IMR-90 (cell line): ENCODE data around the gene TM4SF4. TPM values are rescaled to one million over a fixed set of nuclear protein-coding genes. Genes with fewer than 3 reads are reported as not detected.

Source experiments
- ATAC-seq: fragments of 200-7000 bp; cut with Tn5 transposase; 2 replicates; pipeline ENCODE4 v1.9.1; 2020; ENCODE audit warnings: low read depth, mild to moderate bottlenecking, moderate library complexity
- BruUV-seq: library from RNA; stranded (reverse); fragments of 400-500 nt; replicated peaks from 2 replicates; lab custom pipeline; 2021; lab: Mats Ljungman, UMichigan
- CTCF ChIA-PET: fragments of 300-600 bp; formaldehyde crosslinking; extraction: SDS; loops from one replicate; lab custom pipeline; 2021; ENCODE audit warnings: antibody characterized with exemption; lab: Yijun Ruan, JAX
- POLR2A ChIA-PET: fragments of 300-600 bp; sonication (Branson Sonifier 250); formaldehyde crosslinking; loops from one replicate; lab custom pipeline; 2022; ENCODE audit warnings: antibody characterized with exemption; ENCODE audit not compliant: unreplicated experiment; lab: Charles Lee
- DNase-seq: peaks from one replicate; pipeline ENCODE4 v3.0.0; 2013
- H2AFZ ChIP-seq: replicated peaks from 2 replicates; pipeline ENCODE3; 2013; ENCODE audit warnings: low read length, mild to moderate bottlenecking; ENCODE audit not compliant: poor library complexity
- H2AK5ac ChIP-seq: 2 replicates; pipeline ENCODE4 v1.6.1; 2013; ENCODE audit warnings: low read depth, low read length, inconsistent platforms
- H2AK9ac ChIP-seq: replicated peaks from 2 replicates; pipeline ENCODE3; 2013; ENCODE audit warnings: mild to moderate bottlenecking, low read depth, low read length, moderate library complexity; ENCODE audit not compliant: poor library complexity
- H2BK120ac ChIP-seq: 2 replicates; pipeline ENCODE4 v1.6.1; 2013; ENCODE audit warnings: low read depth, low read length, inconsistent platforms
- H2BK15ac ChIP-seq: 3 replicates; pipeline ENCODE4 v1.6.1; 2013; ENCODE audit warnings: low read depth, low read length, inconsistent platforms
- H2BK20ac ChIP-seq: 2 replicates; pipeline ENCODE4 v1.6.1; 2013; ENCODE audit warnings: low read depth, mild to moderate bottlenecking, inconsistent platforms, low read length, moderate library complexity
- H2BK5ac ChIP-seq: 2 replicates; pipeline ENCODE4 v1.6.1; 2013; ENCODE audit warnings: mild to moderate bottlenecking, low read depth, low read length, inconsistent platforms; ENCODE audit not compliant: poor library complexity, severe bottlenecking
- H3K14ac ChIP-seq: replicated peaks from 2 replicates; pipeline ENCODE4 v1.6.1; 2013; ENCODE audit warnings: low read depth, low read length, inconsistent platforms
- H3K18ac ChIP-seq: 2 replicates; pipeline ENCODE4 v1.6.1; 2013; ENCODE audit warnings: low read depth, low read length, control low read depth
- H3K23ac ChIP-seq: 2 replicates; pipeline ENCODE4 v1.6.1; 2013; ENCODE audit warnings: low read depth, low read length, inconsistent platforms
- H3K27ac ChIP-seq: 2 replicates; pipeline ENCODE4 v1.5.1; 2013; ENCODE audit warnings: mild to moderate bottlenecking, control low read depth, low read length; ENCODE audit not compliant: insufficient read depth
- H3K27me3 ChIP-seq: 2 replicates; pipeline ENCODE4 v1.6.1; 2013; ENCODE audit warnings: low read length; ENCODE audit not compliant: control insufficient read depth, insufficient read depth
- H3K36me3 ChIP-seq: 2 replicates; pipeline ENCODE4 v1.6.1; 2013; ENCODE audit warnings: low read length, mixed read lengths; ENCODE audit not compliant: control insufficient read depth, insufficient read depth
- H3K4ac ChIP-seq: 2 replicates; pipeline ENCODE4 v1.6.1; 2013; ENCODE audit warnings: low read depth, low read length, inconsistent platforms
- H3K4me1 ChIP-seq: 2 replicates; pipeline ENCODE4 v1.6.1; 2013; ENCODE audit warnings: low read length, mixed read lengths; ENCODE audit not compliant: control insufficient read depth, insufficient read depth
- H3K4me2 ChIP-seq: 2 replicates; pipeline ENCODE4 v1.6.1; 2013; ENCODE audit warnings: low read depth, mild to moderate bottlenecking, control low read depth, low read length, moderate library complexity
- H3K4me3 ChIP-seq: 2 replicates; pipeline ENCODE4 v1.5.1; 2013; ENCODE audit warnings: low read depth, mild to moderate bottlenecking, control low read depth, low read length, moderate library complexity; ENCODE audit not compliant: insufficient read depth
- H3K56ac ChIP-seq: 2 replicates; pipeline ENCODE4 v1.6.1; 2013; ENCODE audit warnings: low read length, inconsistent platforms; ENCODE audit not compliant: insufficient read depth; ENCODE audit errors: extremely low read depth
- H3K79me1 ChIP-seq, 2 experiments: 2 replicates each; pipeline ENCODE4 v1.6.1; 2013; ENCODE audit warnings: low read length in 2 of 2, inconsistent platforms in 1 of 2, low read depth in 1 of 2
- H3K9ac ChIP-seq: 2 replicates; pipeline ENCODE4 v1.6.1; 2013; ENCODE audit warnings: low read depth, low read length, control low read depth
- H3K9me1 ChIP-seq: 2 replicates; pipeline ENCODE4 v1.6.1; 2013; ENCODE audit warnings: low read length, inconsistent platforms; ENCODE audit not compliant: insufficient read depth
- H3K9me3 ChIP-seq: 2 replicates; pipeline ENCODE4 v1.6.1; 2013; ENCODE audit warnings: low read length; ENCODE audit not compliant: control insufficient read depth, insufficient read depth
- H4K20me1 ChIP-seq: 2 replicates; pipeline ENCODE4 v1.6.1; 2013; ENCODE audit warnings: low read length, inconsistent platforms; ENCODE audit not compliant: insufficient read depth
- H4K5ac ChIP-seq: 2 replicates; pipeline ENCODE4 v1.6.1; 2013; ENCODE audit warnings: mild to moderate bottlenecking, low read depth, low read length, control low read depth
- H4K8ac ChIP-seq, 2 experiments: 2 replicates each; pipeline ENCODE4 v1.6.1; 2013; ENCODE audit warnings: low read depth in 2 of 2, low read length in 2 of 2, control low read depth in 1 of 2, inconsistent platforms in 1 of 2
- H4K91ac ChIP-seq: 2 replicates; pipeline ENCODE4 v1.6.1; 2013; ENCODE audit warnings: low read depth, low read length, inconsistent platforms; ENCODE audit not compliant: insufficient read depth
- BHLHE40 ChIP-seq: fragments of 150-350 bp; IDR thresholded peaks from 2 replicates; pipeline ENCODE4 v1.6.1; 2016; ENCODE audit warnings: mild to moderate bottlenecking, low read depth, low read length
- CHD1 ChIP-seq: IDR thresholded peaks from 2 replicates; pipeline ENCODE4 v1.6.1; 2012; ENCODE audit warnings: low read depth, low read length, improper control_type of control experiment
- CTCF ChIP-seq: conservative IDR thresholded peaks from 2 replicates; pipeline ENCODE4 v1.5.1; 2012; ENCODE audit warnings: mild to moderate bottlenecking, low read depth, low read length, improper control_type of control experiment
- FOS ChIP-seq: fragments of 150-350 bp; IDR thresholded peaks from 2 replicates; pipeline ENCODE4 v1.6.1; 2016; ENCODE audit warnings: low read depth, low read length
- MAFK ChIP-seq: IDR thresholded peaks from 2 replicates; pipeline ENCODE4 v1.6.1; 2012; ENCODE audit warnings: low read depth, low read length, improper control_type of control experiment
- NFE2L2 ChIP-seq: fragments of 150-350 bp; IDR thresholded peaks from 2 replicates; pipeline ENCODE4 v1.6.1; 2016; ENCODE audit warnings: low read depth, mild to moderate bottlenecking, low read length
- POLR2A ChIP-seq: IDR thresholded peaks from 2 replicates; pipeline ENCODE4 v1.6.1; 2012; ENCODE audit warnings: mild to moderate bottlenecking, low read depth, low read length
- RAD21 ChIP-seq: IDR thresholded peaks from 2 replicates; pipeline ENCODE4 v1.6.1; 2012; ENCODE audit warnings: low read length, improper control_type of control experiment
- RCOR1 ChIP-seq: IDR thresholded peaks from 2 replicates; pipeline ENCODE4 v1.6.1; 2012; ENCODE audit warnings: mild to moderate bottlenecking, low read length, improper control_type of control experiment; ENCODE audit not compliant: insufficient replicate concordance
- RFX5 ChIP-seq: IDR thresholded peaks from 2 replicates; pipeline ENCODE4 v1.8.0; 2012; ENCODE audit warnings: low read depth, mild to moderate bottlenecking, low read length, moderate library complexity
- SMC3 ChIP-seq: fragments of 150-350 bp; IDR thresholded peaks from 2 replicates; pipeline ENCODE4 v1.6.1; 2016; ENCODE audit warnings: low read depth, mild to moderate bottlenecking, antibody characterized with exemption, low read length, moderate library complexity
- USF2 ChIP-seq: fragments of 150-350 bp; IDR thresholded peaks from 2 replicates; pipeline ENCODE4 v1.6.1; 2017; ENCODE audit warnings: mild to moderate bottlenecking, antibody characterized with exemption, low read length, low read depth
- WGBS, 2 experiments: methylation state at CpG; one replicate each; pipeline versions ENCODE4 v1.1.5 to v1.1.7; 2013; ENCODE audit warnings: missing lambda C conversion rate in 2 of 2; ENCODE audit not compliant: insufficient read length in 1 of 2; ENCODE audit errors: extremely low coverage in 2 of 2; 5-methylcytosine and 5-hydroxymethylcytosine counted together
- dilution Hi-C: fragments of 300-500 bp; cut with HindIII; formaldehyde crosslinking; loops from one replicate; pipeline ENCODE4 v1.14.3; 2018; ENCODE audit warnings: low sequenced_read_pairs; ENCODE audit not compliant: unreplicated experiment
- in situ Hi-C: fragments of 300-500 bp; cut with MboI; formaldehyde crosslinking; loops from 3 replicates; pipeline ENCODE4 v1.14.3; 2019; ENCODE audit warnings: low sequenced_read_pairs, inconsistent platforms, mixed read lengths
- intact Hi-C: fragments of 100-400 bp; cut with micrococcal nuclease; formaldehyde crosslinking; loops from 2 replicates; pipeline ENCODE4 v1.10.0; 2022
- polyA plus RNA-seq, 3 experiments: library from polyadenylated mRNA; depleted of rRNA; stranded (reverse); fragments of >200 nt; gene quantifications; 2 replicates each; pipeline ENCODE4 v1.2.3, GENCODE V29; 2012; ENCODE audit warnings: low replicate concordance in 1 of 3
- total RNA-seq: library from RNA; depleted of rRNA; stranded (reverse); fragments of >200 nt; gene quantifications from 2 replicates; pipeline ENCODE4 v1.2.3, GENCODE V29; 2012

Gene TM4SF4
- total and polyA plus RNA-seq, 2 of the 4 experiments (the other 2 are of a cell fraction) = 0.60 to 1.6 TPM

DNA sequence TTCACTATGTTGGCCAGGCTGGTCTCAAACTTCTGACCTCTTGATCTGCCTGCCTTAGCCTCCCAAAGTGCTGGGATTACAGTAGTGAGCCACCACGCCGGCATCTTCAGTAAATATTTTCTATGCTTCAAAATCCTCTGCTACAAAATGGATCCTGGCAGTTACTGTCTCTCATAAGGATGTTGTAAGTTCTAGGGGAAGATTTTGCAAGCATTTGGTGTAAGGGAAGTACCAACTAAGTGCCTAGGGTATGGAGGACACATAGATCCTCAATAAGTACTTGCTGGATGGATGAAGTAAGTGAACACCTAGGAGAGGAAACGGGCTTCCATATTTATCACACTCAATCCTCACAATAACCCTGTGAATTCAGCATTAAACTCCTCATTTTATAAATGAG lies 6.6 kb downstream of the TM4SF4 start (continued):
- TF ChIP-seq FOS (no peak), CTCF (no peak), BHLHE40 (no peak)

GRCh38 chr3:149481491-149481890 lies 7.0 kb downstream of the TM4SF4 start:
- DNase-seq (no peak), ATAC-seq (no peak)
- Histone ChIP-seq H3K4me2 (no peak overlapping the region), H3K4me3 (no peak overlapping the region), H2BK20ac (peak overlapping the region; percentile 11; the same call in 1 of the 2 replicates), H2AK9ac (no peak overlapping the region), H3K79me1 (no peaks in the 10 kb centered on the region), H3K18ac (peak overlapping the region; percentile 64), H3K36me3 (no peaks in the 10 kb centered on the region), H3K23ac (no peak overlapping the region; the same call in 1 of the 2 replicates), H3K27me3 (no peaks in the 10 kb centered on the region), H3K14ac (no peak overlapping the region), H4K5ac (no peak overlapping the region), H2AFZ (no peak overlapping the region), H2BK15ac (peak overlapping the region; percentile 73), H3K9me3 (no peaks in the 10 kb centered on the region), H3K56ac (no peak overlapping the region), H4K20me1 (no peaks in the 10 kb centered on the region), H4K91ac (peak overlapping the region; percentile 55; the same call in 1 of the 2 replicates), H4K8ac (no peak overlapping the region), H2BK5ac (no peak overlapping the region), H3K9ac (no peak overlapping the region), H2AK5ac (peak overlapping the region; percentile 77), H3K4me1 (peaks cover 9% of the 10 kb centered on the region), H2BK120ac (peak overlapping the region; percentile 65), H3K27ac (no peak overlapping the region), H3K4ac (peak overlapping the region; percentile 24; the same call in 1 of the 2 replicates), H3K9me1 (0 out of 2 replicates have a peak, but pooled peaks cover 2% of the 10 kb centered on the region)
- WGBS, 2 experiments = no CpG with 5 or more reads among the region's 2 CpGs
- ChIA-PET CTCF (interaction anchor here (0.6 to 2.3 kb wide), 3 partner anchors 11 to 302 kb away, joined by 3 to 8 read pairs (median 6); no protein-coding TSS in a partner anchor), POLR2A (no interaction called here)
- intact Hi-C loops = loop anchor here (2.0 kb wide), 1 partner anchor 361 kb away; no protein-coding TSS in a partner anchor
- in situ Hi-C loops = loop anchor here (5.0 to 10.0 kb wide), 2 partner anchors 204 to 527 kb away; no protein-coding TSS in a partner anchor
- dilution Hi-C loops = no loop called here
- no TSS peak for BruUV-seq
- TF ChIP-seq USF2 (no peak), RAD21 (no peak), SMC3 (no peak), CTCF (no peak), NFE2L2 (no peak), MAFK (no peak), FOS (no peak), RCOR1 (no peak), RFX5 (no peak), CHD1 (no peak), POLR2A (no peak)
